GM12892 (cell line): ENCODE measurements around the gene STUB1.

Experiments used
- POLR2A ChIP-seq: IDR thresholded peaks from 2 replicates; pipeline ENCODE4 v1.6.1; 2011; ENCODE audit warnings: low read depth, low read length, control low read depth
- POLR2AphosphoS5 ChIP-seq: IDR thresholded peaks from 2 replicates; pipeline ENCODE4 v1.6.1; 2011; ENCODE audit warnings: low read depth, low read length, control low read depth

DNA sequence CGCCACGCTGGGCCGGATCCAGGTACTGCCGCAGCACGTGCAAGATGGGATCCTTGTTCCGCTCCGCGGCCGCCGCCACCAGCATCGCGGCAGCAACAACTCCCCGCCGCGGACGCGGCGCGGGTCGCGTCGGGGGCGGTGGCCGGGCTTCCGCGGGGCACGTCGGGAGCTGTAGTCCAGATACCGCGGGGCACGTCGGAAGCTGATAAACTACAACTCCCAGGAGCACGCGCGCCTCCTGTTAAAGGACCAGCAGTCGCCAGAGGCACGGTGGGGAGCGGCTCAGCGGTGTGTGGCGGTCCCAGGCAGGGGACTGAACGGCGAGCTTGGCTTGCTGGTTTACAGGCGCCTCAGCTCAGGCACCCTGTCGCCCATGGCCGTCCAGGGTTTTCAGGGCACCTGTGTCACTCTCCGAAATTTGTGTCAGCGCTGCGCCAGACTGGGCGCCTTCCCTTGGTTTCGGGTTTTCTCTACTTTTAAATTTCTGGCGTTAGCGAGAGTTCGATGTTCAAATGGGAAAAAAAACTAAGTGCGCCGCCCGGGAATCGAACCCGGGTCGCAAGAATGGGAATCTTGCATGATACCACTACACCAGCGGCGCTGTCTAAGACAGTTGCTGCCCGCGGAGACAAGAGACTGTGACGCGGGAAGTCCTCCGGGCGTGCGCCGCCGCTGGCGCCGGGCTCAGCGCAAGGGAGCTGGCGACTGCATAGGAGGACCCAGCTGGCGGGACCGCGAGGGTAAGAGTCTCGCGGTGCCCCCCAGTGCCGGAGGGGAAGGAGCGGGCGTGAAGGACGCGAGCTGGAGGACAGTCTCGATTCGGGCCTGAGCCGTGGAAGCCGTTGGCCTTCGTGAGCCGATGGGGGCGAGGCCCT, 43.8 kb upstream of the STUB1 start, which contains the start of gene METTL26:
- TF ChIP-seq POLR2A (peak; percentile 68), POLR2AphosphoS5 (peak; percentile 39; the same call in 1 of the 2 replicates)
